Measurements from ENCODE around the gene ATF7. TPM values are rescaled to one million over a fixed set of nuclear protein-coding genes. Genes with fewer than 3 reads are reported as not detected.
A peak's percentile ranks its signal among the peaks of the same experiment; 100 is the strongest.

The ATF7 gene
- total RNA-seq, 4 donors from 2014 or later = 12.5 to 28.0 (median 20.6) TPM

DNA sequence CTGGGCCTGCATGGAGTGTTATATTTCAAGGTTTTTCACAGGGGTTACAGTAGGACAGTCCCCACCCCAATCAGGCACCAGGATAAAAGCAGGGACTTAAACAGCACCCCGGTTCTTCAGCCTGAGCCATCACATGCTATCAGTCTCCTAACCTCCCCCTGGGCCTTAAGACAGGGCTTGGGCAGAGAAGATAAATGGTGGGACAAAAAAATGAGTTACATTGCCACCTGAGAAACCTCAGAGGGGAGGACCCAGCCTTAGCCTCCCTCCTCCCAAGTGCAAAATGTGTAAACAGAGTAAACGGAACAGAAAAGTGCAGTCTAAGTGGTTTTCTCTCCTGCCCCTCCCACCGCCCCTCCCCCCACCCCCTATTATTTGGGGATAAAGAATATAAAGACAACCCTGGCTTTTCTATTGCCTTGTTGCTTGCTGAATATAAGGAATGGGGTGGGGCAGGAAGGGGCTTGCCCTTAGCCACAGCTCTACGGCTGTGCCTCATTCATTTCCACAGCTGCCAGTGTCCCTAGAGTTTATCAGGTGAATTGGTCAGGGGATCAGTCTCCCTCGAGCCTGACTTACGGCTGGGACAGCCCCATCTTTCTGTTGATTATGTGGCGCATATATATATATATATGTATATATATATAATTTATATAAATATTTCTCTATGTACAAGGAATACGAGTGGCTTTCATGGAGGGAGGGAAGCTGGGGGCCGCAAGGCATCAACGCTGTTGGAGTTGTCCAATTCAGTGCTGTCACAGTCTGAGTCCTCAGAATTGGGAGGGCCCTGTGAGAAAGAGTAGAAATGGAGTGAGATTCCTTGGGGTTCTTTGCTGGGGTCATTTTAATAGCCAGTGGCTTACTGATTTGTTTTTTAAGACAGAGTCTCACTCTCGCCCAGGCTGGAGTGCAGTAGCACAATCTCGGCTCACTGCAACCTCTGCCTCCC is 145.4 kb downstream of the ATF7 start:
- intact Hi-C loops (cut with DNase I) = no loop called here
- H3K36me3 ChIP-seq = peaks cover 7 to 100% (median 52%) of the 10 kb centered on the region in 3 donors
- H3K27me3 ChIP-seq = no peaks in the 10 kb centered on the region
- WGBS, 2 donors = 59 to 64% methylated on average over 12 of the region's 12 CpGs
- TF ChIP-seq POLR2A (IDR thresholded peaks at IDR 0.05) = no peak
- TF ChIP-seq, protein P1, sequence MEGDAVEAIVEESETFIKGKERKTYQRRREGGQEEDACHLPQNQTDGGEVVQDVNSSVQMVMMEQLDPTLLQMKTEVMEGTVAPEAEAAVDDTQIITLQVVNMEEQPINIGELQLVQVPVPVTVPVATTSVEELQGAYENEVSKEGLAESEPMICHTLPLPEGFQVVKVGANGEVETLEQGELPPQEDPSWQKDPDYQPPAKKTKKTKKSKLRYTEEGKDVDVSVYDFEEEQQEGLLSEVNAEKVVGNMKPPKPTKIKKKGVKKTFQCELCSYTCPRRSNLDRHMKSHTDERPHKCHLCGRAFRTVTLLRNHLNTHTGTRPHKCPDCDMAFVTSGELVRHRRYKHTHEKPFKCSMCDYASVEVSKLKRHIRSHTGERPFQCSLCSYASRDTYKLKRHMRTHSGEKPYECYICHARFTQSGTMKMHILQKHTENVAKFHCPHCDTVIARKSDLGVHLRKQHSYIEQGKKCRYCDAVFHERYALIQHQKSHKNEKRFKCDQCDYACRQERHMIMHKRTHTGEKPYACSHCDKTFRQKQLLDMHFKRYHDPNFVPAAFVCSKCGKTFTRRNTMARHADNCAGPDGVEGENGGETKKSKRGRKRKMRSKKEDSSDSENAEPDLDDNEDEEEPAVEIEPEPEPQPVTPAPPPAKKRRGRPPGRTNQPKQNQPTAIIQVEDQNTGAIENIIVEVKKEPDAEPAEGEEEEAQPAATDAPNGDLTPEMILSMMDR (IDR thresholded peaks at IDR 0.05) = no peak
- H3K4me3 ChIP-seq = no peak overlapping the region
- no peak for DNase-seq
- H3K4me1 ChIP-seq = peaks cover 8 to 78% (median 47%) of the 10 kb centered on the region in 3 donors
- H3K27ac ChIP-seq = peak overlapping the region; percentile 8 to 38 (median 35)
- no peaks in the 10 kb centered on the region for H3K9me3 ChIP-seq

DNA sequence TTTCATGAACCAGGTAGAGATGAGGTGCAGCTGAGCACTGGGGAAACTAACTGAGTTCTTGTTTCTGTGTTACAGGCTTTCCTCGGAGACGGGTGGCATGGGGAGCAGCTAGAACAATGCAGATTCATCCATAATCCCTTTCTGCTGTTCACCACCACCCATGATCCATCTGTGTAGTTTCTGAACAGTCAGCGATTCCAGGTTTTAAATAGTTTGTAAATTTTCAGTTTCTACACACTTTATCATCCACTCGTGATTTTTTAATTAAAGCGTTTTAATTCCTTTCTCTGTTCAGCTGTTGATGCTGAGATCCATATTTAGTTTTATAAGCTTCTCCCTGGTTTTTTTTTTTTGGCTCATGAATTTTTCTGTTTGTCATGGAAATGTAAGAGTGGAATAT is 146.9 kb downstream of the ATF7 start:
- peak overlapping the region in 1 of 4 donors; percentile 29 for H3K27ac ChIP-seq
- H3K36me3 ChIP-seq = peaks cover 10 to 100% (median 56%) of the 10 kb centered on the region in 3 donors
- WGBS, 2 donors = 63 to 72% methylated on average over 5 of the region's 5 CpGs
- DNase-seq = no peak
- TF ChIP-seq, protein P1 (IDR thresholded peaks at IDR 0.05) = no peak
- TF ChIP-seq POLR2A (IDR thresholded peaks at IDR 0.05) = no peak
- intact Hi-C loops (cut with DNase I) = no loop called here
- peaks cover 8 to 92% (median 51%) of the 10 kb centered on the region in 3 donors for H3K4me1 ChIP-seq
- no peaks in the 10 kb centered on the region for H3K27me3 ChIP-seq
- no peaks in the 10 kb centered on the region for H3K9me3 ChIP-seq
- H3K4me3 ChIP-seq = no peak overlapping the region

DNA sequence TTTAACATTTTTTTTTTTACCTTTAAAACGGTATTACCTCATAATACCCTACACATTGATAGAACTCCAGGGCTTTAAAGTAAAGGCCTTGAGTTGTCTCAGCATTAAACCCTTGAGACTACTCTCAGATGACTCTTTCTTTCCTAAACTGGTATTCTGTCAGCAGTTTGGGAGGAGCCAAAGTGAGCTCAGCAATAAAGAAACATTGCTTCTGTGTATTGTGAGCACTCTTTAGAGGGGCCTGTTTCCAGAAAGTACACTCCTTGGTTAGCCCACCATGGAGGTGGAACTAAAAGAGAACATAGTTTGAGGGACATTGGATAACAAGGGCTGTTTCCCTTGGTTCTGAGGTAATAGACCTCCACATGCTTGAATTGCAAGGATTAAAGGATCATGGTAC is 147.3 kb downstream of the ATF7 start:
- peaks cover 15 to 100% (median 61%) of the 10 kb centered on the region in 3 donors for H3K36me3 ChIP-seq
- DNase-seq = no peak
- H3K27ac ChIP-seq = peak overlapping the region in 2 of 4 donors; percentile 27 to 29
- H3K27me3 ChIP-seq = no peaks in the 10 kb centered on the region
- TF ChIP-seq, protein P1 (IDR thresholded peaks at IDR 0.05) = no peak
- no peak for TF ChIP-seq POLR2A (IDR thresholded peaks at IDR 0.05)
- peaks cover 8 to 96% (median 55%) of the 10 kb centered on the region in 3 donors for H3K4me1 ChIP-seq
- H3K9me3 ChIP-seq = no peaks in the 10 kb centered on the region
- no peak overlapping the region for H3K4me3 ChIP-seq
- 36 to 39% methylated on average over 1 of the region's 1 CpG for WGBS, 2 donors
- intact Hi-C loops (cut with DNase I) = no loop called here

DNA sequence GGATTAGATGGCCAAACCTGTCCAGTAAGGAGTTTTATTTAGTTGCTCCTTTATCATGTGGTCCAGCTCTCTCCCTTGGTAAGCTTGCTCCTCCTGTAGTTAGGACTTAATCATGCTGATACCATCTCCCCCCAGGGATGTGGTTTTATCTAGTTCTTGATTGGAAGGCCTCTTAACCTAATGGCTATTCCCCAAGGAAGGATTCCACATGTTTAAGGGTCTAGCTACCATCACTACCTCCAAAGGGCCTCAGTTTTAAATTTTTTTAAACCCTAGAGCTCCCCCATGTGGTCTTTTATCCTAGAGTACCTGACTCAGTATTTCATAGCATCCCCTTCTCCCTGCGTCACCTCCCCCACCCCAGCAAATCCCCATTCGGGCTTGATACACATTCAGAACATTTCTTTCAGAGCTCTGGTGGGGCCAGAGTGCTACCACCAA is 149.4 kb downstream of the ATF7 start:
- TF ChIP-seq, protein P1 (IDR thresholded peaks at IDR 0.05) = peak in 2 of 6 experiments; percentile 23 to 27
- no peak for TF ChIP-seq POLR2A (IDR thresholded peaks at IDR 0.05)
- H3K4me1 ChIP-seq = peaks cover 0 to 94% (median 40%) of the 10 kb centered on the region in 3 donors
- H3K27me3 ChIP-seq = no peaks in the 10 kb centered on the region
- H3K9me3 ChIP-seq = no peaks in the 10 kb centered on the region
- WGBS, 2 donors = 61 to 62% methylated on average over 2 of the region's 2 CpGs
- intact Hi-C loops (cut with DNase I) = no loop called here
- peaks cover 17 to 100% (median 66%) of the 10 kb centered on the region in 3 donors for H3K36me3 ChIP-seq
- DNase-seq = no peak
- H3K27ac ChIP-seq = no peak overlapping the region
- no peak overlapping the region for H3K4me3 ChIP-seq

DNA sequence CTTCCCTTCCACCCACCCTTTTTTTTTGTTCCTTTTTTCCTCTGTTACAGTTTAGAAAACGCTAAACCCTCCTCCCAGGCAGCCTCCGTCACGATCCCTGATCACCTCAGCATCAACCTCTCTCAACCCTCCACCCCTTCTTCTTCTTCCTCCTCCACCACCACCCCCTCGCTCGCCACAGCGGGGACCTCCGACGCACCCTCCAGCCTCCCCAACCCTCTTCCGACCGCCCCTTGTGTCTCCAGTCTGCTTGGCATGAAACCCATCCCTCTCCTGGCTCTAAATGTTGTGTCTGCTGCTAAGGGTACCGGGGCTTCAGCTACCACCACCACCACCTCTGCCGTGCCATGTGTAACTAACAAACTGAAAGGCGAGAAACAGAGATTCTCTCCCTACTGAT is 151.4 kb downstream of the ATF7 start:
- Histone ChIP-seq H3K36me3 (peaks cover 17 to 100% (median 69%) of the 10 kb centered on the region in 3 donors), H3K4me1 (peaks cover 0 to 75% (median 22%) of the 10 kb centered on the region in 3 donors), H3K27me3 (no peaks in the 10 kb centered on the region), H3K27ac (peak overlapping the region in 1 of 4 donors; percentile 9), H3K9me3 (no peaks in the 10 kb centered on the region), H3K4me3 (no peak overlapping the region)
- intact Hi-C loops (cut with DNase I) = no loop called here
- TF ChIP-seq, protein P1 (IDR thresholded peaks at IDR 0.05) = no peak
- no peak for TF ChIP-seq POLR2A (IDR thresholded peaks at IDR 0.05)
- 78 to 79% methylated on average over 12 to 13 of the region's 13 CpGs for WGBS, 2 donors
- DNase-seq = no peak

All from esophagus squamous epithelium (tissue), 5 donors.